GM12875 (cell line): ENCODE measurements around the gene ADH1B.
"Not testable (repeated sequence)": the region's sequence is repeated elsewhere in the genome, so short reads cannot be mapped to it uniquely, and the experiment has no call there.

Experiments
- H3K4me3 ChIP-seq: one replicate; pipeline ENCODE4 v1.5.1; 2011; ENCODE audit warnings: low read depth, low read length, control low read depth
- CTCF ChIP-seq: IDR thresholded peaks from 2 replicates; pipeline ENCODE4 v1.5.1; 2011; ENCODE audit warnings: low read depth, mild to moderate bottlenecking, control low read depth, inconsistent platforms, low read length, moderate library complexity, borderline replicate concordance; ENCODE audit not compliant: insufficient read depth

The ADH1B gene

GRCh38 chr4:99323756-99324155, 2.6 kb upstream of the ADH1B start:
- H3K4me3 ChIP-seq = no peak overlapping the region
- TF ChIP-seq CTCF = no peak

GRCh38 chr4:99317811-99318210, 3.4 kb downstream of the ADH1B start:
- not testable (repeated sequence) for H3K4me3 ChIP-seq

- no peak overlapping the region for H3K4me3 ChIP-seq
- TF ChIP-seq CTCF = no peak
Measured at GRCh38 chr4:99317354-99317753, 3.8 kb downstream of the ADH1B start.

GRCh38 chr4:99315839-99316238, 5.4 kb downstream of the ADH1B start:
- TF ChIP-seq CTCF = no peak
- H3K4me3 ChIP-seq = no peak overlapping the region

GRCh38 chr4:99314211-99314610, 7.0 kb downstream of the ADH1B start:
- TF ChIP-seq CTCF = no peak
- no peak overlapping the region for H3K4me3 ChIP-seq

GRCh38 chr4:99310389-99310788, 10.8 kb downstream of the ADH1B start:
- TF ChIP-seq CTCF = no peak
- H3K4me3 ChIP-seq = no peak overlapping the region

GRCh38 chr4:99305638-99306400, 15.4 kb downstream of the ADH1B start:
- no peak overlapping the region for H3K4me3 ChIP-seq
- no peak for TF ChIP-seq CTCF
